H1 (cell line): ENCODE data around the gene DPY19L3. TPM values are rescaled to one million over a fixed set of nuclear protein-coding genes. Genes with fewer than 3 reads are reported as not detected.

Source experiments
- CTCF ChIA-PET: fragments of 300-600 bp; sonication (Branson Sonifier 250); formaldehyde crosslinking; loops from one replicate; lab custom pipeline; 2021; ENCODE audit not compliant: partially characterized antibody; lab: Charles Lee
- POLR2A ChIA-PET: fragments of 300-600 bp; sonication (Branson Sonifier 250); formaldehyde crosslinking; loops from one replicate; lab custom pipeline; 2021; ENCODE audit warnings: inconsistent platforms; ENCODE audit not compliant: partially characterized antibody; lab: Charles Lee
- DNase-seq, 2 experiments: peaks; one replicate each; pipeline versions ENCODE4 v3.0.0 to v3.0.0-alpha.2; 2010 to 2022; ENCODE audit warnings: low spot score in 2 of 2, low read depth in 1 of 2, mixed read lengths in 1 of 2
- FAIRE-seq: peaks from 2 replicates; lab custom pipeline; 2011; peaks lifted over from hg19 to GRCh38; lab: Jason Lieb, UNC
- H2AFZ ChIP-seq: 2 replicates; pipeline ENCODE4 v1.8.1; 2012; ENCODE audit warnings: low read length, inconsistent platforms
- H2AK5ac ChIP-seq: 2 replicates; pipeline ENCODE4 v1.6.1; 2013; ENCODE audit warnings: low read depth, low read length
- H2BK120ac ChIP-seq: replicated peaks from 2 replicates; pipeline ENCODE3; 2013; ENCODE audit warnings: low read depth, low read length, inconsistent platforms
- H2BK12ac ChIP-seq: 2 replicates; pipeline ENCODE4 v1.6.1; 2013; ENCODE audit warnings: low read depth, low read length
- H2BK15ac ChIP-seq: 2 replicates; pipeline ENCODE4 v1.6.1; 2013; ENCODE audit warnings: low read length
- H2BK20ac ChIP-seq: 2 replicates; pipeline ENCODE4 v1.6.1; 2013; ENCODE audit warnings: low read length
- H2BK5ac ChIP-seq: 2 replicates; pipeline ENCODE4 v1.6.1; 2013; ENCODE audit warnings: low read depth, low read length
- H3K14ac ChIP-seq: 2 replicates; pipeline ENCODE4 v1.6.1; 2013; ENCODE audit warnings: inconsistent platforms; ENCODE audit not compliant: insufficient read length
- H3K18ac ChIP-seq: 2 replicates; pipeline ENCODE4 v1.6.1; 2013; ENCODE audit warnings: low read length; ENCODE audit errors: extremely low read depth
- H3K23ac ChIP-seq: 2 replicates; pipeline ENCODE4 v1.6.1; 2013; ENCODE audit warnings: inconsistent platforms; ENCODE audit not compliant: insufficient read length
- H3K23me2 ChIP-seq: 2 replicates; pipeline ENCODE4 v1.6.1; 2013; ENCODE audit warnings: low read depth, low read length
- H3K27ac ChIP-seq: 2 replicates; pipeline ENCODE4 v1.6.1; 2011; ENCODE audit warnings: low read depth, low read length, inconsistent platforms
- H3K27me3 ChIP-seq, 4 experiments: replicated peaks in 1 of 4; 1 replicate in 1 of 4; 2 replicates in 3 of 4; pipeline versions ENCODE4 v1.6.1 to v1.8.1; 2011 to 2013; ENCODE audit warnings: low read length in 3 of 4, mild to moderate bottlenecking in 3 of 4, inconsistent platforms in 2 of 4, mixed read lengths in 2 of 4, moderate library complexity in 1 of 4; ENCODE audit not compliant: control insufficient read depth in 3 of 4, insufficient read depth in 3 of 4; ENCODE audit errors: extremely low read depth in 1 of 4
- H3K36me3 ChIP-seq, 4 experiments: 2 replicates each; pipeline versions ENCODE4 v1.6.1 to v1.8.1; 2011 to 2013; ENCODE audit warnings: mild to moderate bottlenecking in 4 of 4, low read length in 3 of 4, moderate library complexity in 2 of 4, control low read depth in 1 of 4, inconsistent platforms in 1 of 4; ENCODE audit not compliant: insufficient read depth in 4 of 4, control insufficient read depth in 2 of 4
- H3K4ac ChIP-seq: replicated peaks from 2 replicates; pipeline ENCODE3; 2013; ENCODE audit warnings: low read length, low read depth, mixed read lengths, inconsistent platforms; ENCODE audit not compliant: insufficient read length
- H3K4me1 ChIP-seq, 4 experiments: replicated peaks in 1 of 4; 1 replicate in 1 of 4; 2 replicates in 3 of 4; pipeline versions ENCODE4 v1.6.1 to v1.8.1; 2011 to 2013; ENCODE audit warnings: low read length in 3 of 4, inconsistent platforms in 2 of 4, mixed read lengths in 1 of 4; ENCODE audit not compliant: insufficient read depth in 4 of 4, control insufficient read depth in 3 of 4
- H3K4me2 ChIP-seq, 2 experiments: 2 replicates each; pipeline versions ENCODE4 v1.6.1 to v1.8.1; 2011 to 2013; ENCODE audit warnings: low read depth in 2 of 2, low read length in 2 of 2, control low read depth in 1 of 2, inconsistent platforms in 1 of 2, mild to moderate bottlenecking in 1 of 2; ENCODE audit not compliant: insufficient read depth in 1 of 2
- H3K4me3 ChIP-seq, 4 experiments: fragments of 200-600, 300-600 bp in 1 of 4; sonication (generic), shearing (Covaris generic), sonication (Bioruptor Twin) in 1 of 4; 2 replicates each; pipeline versions ENCODE4 v1.5.1 to v1.8.1; 2011 to 2016; ENCODE audit warnings: low read length in 4 of 4, low read depth in 3 of 4, control low read depth in 2 of 4, inconsistent platforms in 2 of 4, mild to moderate bottlenecking in 2 of 4, mixed read lengths in 1 of 4, moderate library complexity in 1 of 4; ENCODE audit not compliant: insufficient read depth in 2 of 4; ENCODE audit errors: extremely low read depth in 1 of 4
- H3K56ac ChIP-seq: replicated peaks from 2 replicates; pipeline ENCODE3; 2013; ENCODE audit warnings: low read depth, mild to moderate bottlenecking, mixed read lengths, low read length, inconsistent platforms; ENCODE audit not compliant: insufficient read length
- H3K79me1 ChIP-seq: 2 replicates; pipeline ENCODE4 v1.6.1; 2013; ENCODE audit warnings: low read depth, low read length, control low read depth
- H3K79me2 ChIP-seq, 2 experiments: 2 replicates each; pipeline versions ENCODE4 v1.6.1 to v1.8.1; 2012 to 2013; ENCODE audit warnings: low read length in 2 of 2, mild to moderate bottlenecking in 2 of 2, inconsistent platforms in 1 of 2; ENCODE audit not compliant: insufficient read depth in 2 of 2, control insufficient read depth in 1 of 2
- H3K9ac ChIP-seq, 4 experiments: replicated peaks in 1 of 4; 1 replicate in 1 of 4; 2 replicates in 3 of 4; pipeline versions ENCODE4 v1.6.1 to v1.8.1; 2011 to 2013; ENCODE audit warnings: low read depth in 3 of 4, low read length in 3 of 4, control low read depth in 2 of 4, mild to moderate bottlenecking in 2 of 4, moderate library complexity in 2 of 4, inconsistent platforms in 1 of 4; ENCODE audit errors: extremely low read depth in 1 of 4
- H3K9me3 ChIP-seq, 2 experiments: 2 replicates each; pipeline versions ENCODE4 v1.6.1 to v1.8.1; 2012 to 2013; ENCODE audit warnings: mild to moderate bottlenecking in 2 of 2, moderate library complexity in 2 of 2, control low read depth in 1 of 2, inconsistent platforms in 1 of 2, low read depth in 1 of 2, low read length in 1 of 2, mixed read lengths in 1 of 2; ENCODE audit not compliant: insufficient read depth in 2 of 2
- H4K20me1 ChIP-seq, 2 experiments: replicated peaks in 1 of 2; 2 replicates each; pipeline versions ENCODE3 to v1.8.1; 2011 to 2013; ENCODE audit warnings: inconsistent platforms in 2 of 2, low read length in 2 of 2, mild to moderate bottlenecking in 1 of 2; ENCODE audit not compliant: insufficient read depth in 2 of 2, control insufficient read depth in 1 of 2
- H4K5ac ChIP-seq: 2 replicates; pipeline ENCODE4 v1.6.1; 2013; ENCODE audit warnings: low read length, low read depth, mixed read lengths, inconsistent platforms; ENCODE audit not compliant: insufficient read length
- H4K8ac ChIP-seq: 2 replicates; pipeline ENCODE4 v1.8.0; 2013; ENCODE audit warnings: mild to moderate bottlenecking, moderate library complexity, low read length, inconsistent platforms; ENCODE audit not compliant: insufficient read depth; ENCODE audit errors: extremely low read depth
- H4K91ac ChIP-seq: replicated peaks from 2 replicates; pipeline ENCODE3; 2013; ENCODE audit warnings: low read length, mixed read lengths, inconsistent platforms; ENCODE audit not compliant: insufficient read length
- BRCA1 ChIP-seq: IDR thresholded peaks from 2 replicates; pipeline ENCODE4 v1.6.1; 2012; ENCODE audit warnings: low read depth, low read length, improper control_type of control experiment
- FOSL1 ChIP-seq: IDR thresholded peaks from 2 replicates; pipeline ENCODE4 v1.6.1; 2011; ENCODE audit warnings: mild to moderate bottlenecking, low read depth, low read length, moderate library complexity; ENCODE audit not compliant: insufficient read depth
- KDM4A ChIP-seq: IDR thresholded peaks from one replicate; pipeline ENCODE4 v1.7.1; 2012; ENCODE audit warnings: low read depth, mild to moderate bottlenecking, moderate library complexity, low read length, inconsistent platforms; ENCODE audit not compliant: severe bottlenecking
- PHF8 ChIP-seq: fragments of 200-600 bp; sonication (generic); conservative IDR thresholded peaks from 2 replicates; pipeline ENCODE4 v1.7.1; 2012; ENCODE audit warnings: low read depth, mild to moderate bottlenecking, inconsistent platforms, low read length, moderate library complexity
- RAD21 ChIP-seq, 2 experiments: IDR thresholded peaks in 1 of 2; conservative IDR thresholded peaks in 1 of 2; 2 replicates each; pipeline ENCODE4 v1.6.1; 2011; ENCODE audit warnings: low read depth in 2 of 2, low read length in 2 of 2, improper control_type of control experiment in 1 of 2, inconsistent platforms in 1 of 2, mild to moderate bottlenecking in 1 of 2, moderate library complexity in 1 of 2
- RBBP5 ChIP-seq: IDR thresholded peaks from 2 replicates; pipeline ENCODE4 v1.7.1; 2012; ENCODE audit warnings: low read depth, mild to moderate bottlenecking, inconsistent platforms, low read length, moderate library complexity, borderline replicate concordance
- RNF2 ChIP-seq: fragments of 200-900, 300-1000 bp; sonication (generic); IDR thresholded peaks from 2 replicates; pipeline ENCODE4 v1.7.1; 2016; ENCODE audit warnings: borderline replicate concordance, low read depth, mild to moderate bottlenecking, antibody characterized with exemption, low read length; ENCODE audit not compliant: poor library complexity, severe bottlenecking; ENCODE audit errors: missing control alignments
- SIX5 ChIP-seq: IDR thresholded peaks from 2 replicates; pipeline ENCODE4 v1.6.1; 2011; ENCODE audit warnings: mild to moderate bottlenecking, low read depth, low read length
- SP1 ChIP-seq: IDR thresholded peaks from 2 replicates; pipeline ENCODE4 v1.6.1; 2011; ENCODE audit warnings: low read depth, low read length
- SRF ChIP-seq: IDR thresholded peaks from 2 replicates; pipeline ENCODE4 v1.6.1; 2011; ENCODE audit warnings: mild to moderate bottlenecking, low read depth, low read length, moderate library complexity
- SUZ12 ChIP-seq: fragments of 200-600 bp; sonication (generic); IDR thresholded peaks from 2 replicates; pipeline ENCODE4 v1.6.1; 2012; ENCODE audit warnings: mild to moderate bottlenecking, inconsistent platforms, low read length, moderate library complexity, mixed read lengths
- WGBS, 2 experiments: shearing (Covaris generic) in 1 of 2; methylation state at CpG; one replicate each; pipeline versions ENCODE4 v1.1.6 to v1.1.7; 2013 to 2015; ENCODE audit warnings: low lambda C conversion rate in 2 of 2, mixed read lengths in 2 of 2, inconsistent platforms in 1 of 2, low coverage in 1 of 2, missing lambda C conversion rate in 1 of 2; ENCODE audit not compliant: insufficient replicate concordance in 2 of 2, insufficient coverage in 1 of 2, insufficient read length in 1 of 2; ENCODE audit errors: extremely low coverage in 1 of 2, missing lambda C conversion rate in 1 of 2; 5-methylcytosine and 5-hydroxymethylcytosine counted together
- polyA plus RNA-seq, 7 experiments: library from polyadenylated mRNA; depleted of rRNA in 3 of 7; stranded (reverse) in 5 of 7; unstranded in 2 of 7; fragments of >200 nt in 5 of 7; fragments of 200-250 nt in 2 of 7; gene quantifications; 1 replicate in 5 of 7; 2 replicates in 1 of 7; 4 replicates in 1 of 7; pipeline versions ENCODE4 v1.2.1 to v1.2.3, GENCODE V29; 2011 to 2013; ENCODE audit warnings: missing spikeins in 2 of 7, mixed read lengths in 2 of 7
- total RNA-seq: library from RNA; stranded (reverse); fragmentation: NEBNext Ultra II Directional; extraction: Animal tissue kit (Norgen Biotek cat#: 25700); gene quantifications from 2 replicates; pipeline ENCODE4 v1.2.1, GENCODE V29; 2021

Gene DPY19L3
- total and polyA plus RNA-seq, 2 of the 8 experiments (the other 6 are each of a cell fraction or from before 2014, with no cell fraction given), result 35.3 to 60.2 TPM

GRCh38 chr19:32388393-32388855, 17.1 kb upstream of the DPY19L3 start:
- no peak overlapping the region for H2BK15ac ChIP-seq
- H3K56ac ChIP-seq, result no peak overlapping the region
- H4K8ac ChIP-seq, result no peak overlapping the region
- H3K23me2 ChIP-seq, result no peaks in the 10 kb centered on the region
- H3K27me3 ChIP-seq, result no peaks in the 10 kb centered on the region
- H3K79me1 ChIP-seq, result no peaks in the 10 kb centered on the region
- ChIA-PET CTCF (interaction anchor here (1.1 to 2.3 kb wide), 4 partner anchors 10 to 181 kb away, joined by 3 to 9 read pairs (median 4); no protein-coding TSS in a partner anchor), POLR2A (interaction anchor here (0.8 to 1.3 kb wide), 3 partner anchors 8 to 116 kb away, joined by 3 to 6 read pairs (median 4); no protein-coding TSS in a partner anchor)
- no peak overlapping the region for H2BK120ac ChIP-seq
- no peak overlapping the region for H3K27ac ChIP-seq
- H3K9ac ChIP-seq, result no peak overlapping the region
- no peak for TF ChIP-seq RAD21 (IDR thresholded peaks at IDR 0.05 in 1 of 2, conservative IDR thresholded peaks at IDR 0.05 in 1 of 2; ENCODE audit: low read depth in 2 of 2, low read length in 2 of 2)
- no peak for TF ChIP-seq SUZ12
- TF ChIP-seq SRF, result no peak
- no peak for TF ChIP-seq BRCA1
- TF ChIP-seq PHF8, result no peak
- no peak for TF ChIP-seq KDM4A
- TF ChIP-seq SP1, result no peak
- no peak for TF ChIP-seq RNF2
- no peak for TF ChIP-seq RBBP5
- no peak for TF ChIP-seq SIX5
- no peak for TF ChIP-seq FOSL1
- H4K91ac ChIP-seq, result no peak overlapping the region
- H3K4me1 ChIP-seq, result no peaks in the 10 kb centered on the region
- no peak for FAIRE-seq
- H2AFZ ChIP-seq, result no peak overlapping the region
- no peak overlapping the region for H3K4ac ChIP-seq
- no peak for DNase-seq
- H2BK20ac ChIP-seq, result no peak overlapping the region
- H3K79me2 ChIP-seq, result no peaks in the 10 kb centered on the region
- 97% methylated on average over 3 of the region's 3 CpGs; no CpG with 5 or more reads in 1 of the 2 experiments for WGBS, 2 experiments
- H3K4me3 ChIP-seq, result no peak overlapping the region
- no peak overlapping the region for H3K18ac ChIP-seq
- no peak overlapping the region for H3K23ac ChIP-seq
- no peaks in the 10 kb centered on the region for H3K9me3 ChIP-seq
- H3K14ac ChIP-seq, result no peak overlapping the region
- H2BK5ac ChIP-seq, result no peak overlapping the region
- no peak overlapping the region for H2AK5ac ChIP-seq
- H2BK12ac ChIP-seq, result no peak overlapping the region
- H3K4me2 ChIP-seq, result no peak overlapping the region
- H3K36me3 ChIP-seq, result peaks cover 0 to 4% (median 1%) of the 10 kb centered on the region in 4 experiments; a peak in 3 of 8 replicates
- no peaks in the 10 kb centered on the region for H4K20me1 ChIP-seq
- no peak overlapping the region for H4K5ac ChIP-seq
